ENCODE data around the gene NEK7. TPM values are rescaled to one million over a fixed set of nuclear protein-coding genes. Genes with fewer than 3 reads are reported as not detected.

Gene NEK7
- total and polyA plus RNA-seq, 9 of the 15 experiments (the other 6 are each of a cell fraction or from before 2014, with no cell fraction given), result 8.5 to 37.3 (median 27.7) TPM

GRCh38 chr1:198158735-198159589 is 2.2 kb downstream of the NEK7 start (continued):
- no peak for TF ChIP-seq TFAP4 (CRISPR knock-in tag; IDR thresholded peaks at IDR 0.05; ENCODE audit: borderline replicate concordance)
- no peak for TF ChIP-seq ILF3 (IDR thresholded peaks at IDR 0.05; ENCODE audit: borderline replicate concordance)
- TF ChIP-seq, protein P1, sequence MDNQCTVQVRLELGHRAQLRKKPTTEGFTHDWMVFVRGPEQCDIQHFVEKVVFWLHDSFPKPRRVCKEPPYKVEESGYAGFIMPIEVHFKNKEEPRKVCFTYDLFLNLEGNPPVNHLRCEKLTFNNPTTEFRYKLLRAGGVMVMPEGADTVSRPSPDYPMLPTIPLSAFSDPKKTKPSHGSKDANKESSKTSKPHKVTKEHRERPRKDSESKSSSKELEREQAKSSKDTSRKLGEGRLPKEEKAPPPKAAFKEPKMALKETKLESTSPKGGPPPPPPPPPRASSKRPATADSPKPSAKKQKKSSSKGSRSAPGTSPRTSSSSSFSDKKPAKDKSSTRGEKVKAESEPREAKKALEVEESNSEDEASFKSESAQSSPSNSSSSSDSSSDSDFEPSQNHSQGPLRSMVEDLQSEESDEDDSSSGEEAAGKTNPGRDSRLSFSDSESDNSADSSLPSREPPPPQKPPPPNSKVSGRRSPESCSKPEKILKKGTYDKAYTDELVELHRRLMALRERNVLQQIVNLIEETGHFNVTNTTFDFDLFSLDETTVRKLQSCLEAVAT (IDR thresholded peaks at IDR 0.05), result peak in 1 of 2 experiments; percentile 56
- peak; percentile 39; the same call in 1 of the 2 replicates for TF ChIP-seq NFIC (IDR thresholded peaks at IDR 0.05)
- TF ChIP-seq NFXL1 (CRISPR knock-in tag; IDR thresholded peaks at IDR 0.05), result no peak
- no peak for TF ChIP-seq MIER1 (IDR thresholded peaks at IDR 0.05; ENCODE audit: low read depth)
- TF ChIP-seq CHCHD3 (CRISPR knock-in tag; IDR thresholded peaks at IDR 0.05), result no peak
- TF ChIP-seq ZNF584 (CRISPR knock-in tag; IDR thresholded peaks at IDR 0.05; ENCODE audit: low read depth), result no peak
- no peak for TF ChIP-seq ZNF347 (CRISPR knock-in tag; IDR thresholded peaks at IDR 0.05; ENCODE audit: low read depth)
- no peak for TF ChIP-seq ZNF609 (CRISPR knock-in tag; IDR thresholded peaks at IDR 0.05; ENCODE audit: borderline replicate concordance)
- no peak for TF ChIP-seq ZNF507 (tag; conservative IDR thresholded peaks at IDR 0.05)
- no peak for TF ChIP-seq PTRF (tag; IDR thresholded peaks at IDR 0.05)
- no peak for TF ChIP-seq ZNF639 (CRISPR knock-in tag; conservative IDR thresholded peaks at IDR 0.05 in 1 of 2, IDR thresholded peaks at IDR 0.05 in 1 of 2)
- TF ChIP-seq ZKSCAN3 (CRISPR knock-in tag; IDR thresholded peaks at IDR 0.05), result no peak
- TF ChIP-seq KDM5B (IDR thresholded peaks at IDR 0.05; ENCODE audit: insufficient replicate concordance, low read depth, low read length), result peak; percentile 88
- TF ChIP-seq, protein P2, sequence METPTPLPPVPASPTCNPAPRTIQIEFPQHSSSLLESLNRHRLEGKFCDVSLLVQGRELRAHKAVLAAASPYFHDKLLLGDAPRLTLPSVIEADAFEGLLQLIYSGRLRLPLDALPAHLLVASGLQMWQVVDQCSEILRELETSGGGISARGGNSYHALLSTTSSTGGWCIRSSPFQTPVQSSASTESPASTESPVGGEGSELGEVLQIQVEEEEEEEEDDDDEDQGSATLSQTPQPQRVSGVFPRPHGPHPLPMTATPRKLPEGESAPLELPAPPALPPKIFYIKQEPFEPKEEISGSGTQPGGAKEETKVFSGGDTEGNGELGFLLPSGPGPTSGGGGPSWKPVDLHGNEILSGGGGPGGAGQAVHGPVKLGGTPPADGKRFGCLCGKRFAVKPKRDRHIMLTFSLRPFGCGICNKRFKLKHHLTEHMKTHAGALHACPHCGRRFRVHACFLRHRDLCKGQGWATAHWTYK (CRISPR knock-in tag; IDR thresholded peaks at IDR 0.05), result no peak
- TF ChIP-seq ARID1B (IDR thresholded peaks at IDR 0.05), result no peak
